GM19351 (cell line): Measurements from ENCODE around the gene CALCB.

Experiments used
- ATAC-seq: cut with Tn5 transposase; IDR thresholded peaks from one replicate; pipeline ENCODE4 v1.9.1; 2021; ENCODE audit warnings: mild to moderate bottlenecking, moderate library complexity; ENCODE audit not compliant: unreplicated experiment

CALCB gene

DNA sequence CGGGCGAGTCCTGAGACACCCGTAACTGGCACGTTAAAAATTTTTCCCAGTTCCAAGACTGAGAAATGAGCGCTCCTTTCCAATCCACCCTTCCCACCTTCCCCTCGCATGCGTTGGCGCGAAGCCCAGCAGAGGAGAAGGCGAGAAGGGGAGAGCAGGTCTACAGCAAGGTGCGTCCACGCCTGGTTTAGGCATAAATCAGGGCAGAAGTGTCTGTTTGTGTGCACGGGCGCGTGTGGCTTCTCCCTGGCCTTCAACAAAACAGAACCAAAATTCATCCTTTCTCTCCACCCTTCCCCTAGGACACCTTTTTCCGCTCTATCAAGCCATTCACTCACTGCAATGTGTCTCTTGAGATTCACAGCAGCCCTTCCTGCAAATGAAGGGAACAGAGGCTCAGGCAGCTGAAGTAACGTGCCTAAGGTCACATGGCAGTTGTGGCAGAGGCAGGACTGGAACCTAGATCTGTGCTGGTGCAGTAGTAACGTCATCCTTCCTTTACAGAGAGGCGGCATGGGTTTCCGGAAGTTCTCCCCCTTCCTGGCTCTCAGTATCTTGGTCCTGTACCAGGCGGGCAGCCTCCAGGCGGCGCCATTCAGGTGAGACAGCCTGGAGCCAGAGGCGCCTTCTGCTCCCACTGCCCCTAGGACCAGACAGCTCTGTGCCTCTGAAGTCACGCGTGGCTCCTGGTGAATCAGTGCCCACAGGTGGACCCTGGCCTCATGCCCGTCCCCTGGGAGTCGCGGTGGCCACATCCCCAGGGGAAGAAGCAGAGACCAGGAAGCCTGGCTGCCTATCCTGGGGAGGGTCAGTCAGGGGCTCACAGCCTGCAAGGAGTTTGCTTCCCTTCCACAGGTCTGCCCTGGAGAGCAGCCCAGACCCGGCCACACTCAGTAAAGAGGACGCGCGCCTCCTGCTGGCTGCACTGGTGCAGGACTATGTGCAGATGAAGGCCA is 1.1 kb downstream of the CALCB start:
- peak; percentile 94 for ATAC-seq

DNA sequence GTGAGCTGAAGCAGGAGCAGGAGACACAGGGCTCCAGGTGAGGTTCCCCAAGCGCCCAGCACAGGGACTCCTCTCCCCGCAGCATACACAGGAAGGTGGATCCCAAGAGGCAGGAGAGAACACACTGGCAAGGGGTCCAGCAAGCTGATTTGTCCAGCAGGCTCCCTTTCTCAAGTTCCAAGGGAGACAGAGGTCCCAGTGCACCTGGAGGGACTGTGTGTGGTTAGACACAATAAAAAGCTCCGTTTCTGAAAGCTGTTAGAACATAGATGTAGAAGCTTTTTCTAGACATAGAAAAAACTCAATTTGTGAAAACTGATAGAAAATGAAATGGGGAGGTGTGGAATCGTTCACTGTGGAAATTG is 1.8 kb downstream of the CALCB start:
- ATAC-seq: no peak

DNA sequence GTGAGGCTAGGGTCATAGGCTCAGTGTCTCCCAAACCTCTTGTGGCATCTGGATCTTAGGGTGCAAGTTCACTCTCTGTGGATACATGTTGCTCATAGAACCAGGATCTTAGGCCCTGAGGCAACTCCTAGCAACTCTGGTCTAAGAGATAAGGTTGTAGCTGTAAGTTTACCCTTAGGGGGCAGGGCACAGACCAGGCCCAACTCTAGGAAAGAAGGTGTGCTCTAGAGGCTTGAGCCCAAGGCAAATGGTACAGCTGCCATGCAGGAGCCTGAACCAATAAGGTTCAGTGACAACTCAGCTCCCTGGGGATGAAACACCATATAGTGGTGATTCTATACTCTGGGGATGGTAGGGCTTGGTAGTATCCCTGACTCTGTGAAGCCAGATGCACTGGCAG is 17.8 kb downstream of the CALCB start:
- no peak for ATAC-seq

DNA sequence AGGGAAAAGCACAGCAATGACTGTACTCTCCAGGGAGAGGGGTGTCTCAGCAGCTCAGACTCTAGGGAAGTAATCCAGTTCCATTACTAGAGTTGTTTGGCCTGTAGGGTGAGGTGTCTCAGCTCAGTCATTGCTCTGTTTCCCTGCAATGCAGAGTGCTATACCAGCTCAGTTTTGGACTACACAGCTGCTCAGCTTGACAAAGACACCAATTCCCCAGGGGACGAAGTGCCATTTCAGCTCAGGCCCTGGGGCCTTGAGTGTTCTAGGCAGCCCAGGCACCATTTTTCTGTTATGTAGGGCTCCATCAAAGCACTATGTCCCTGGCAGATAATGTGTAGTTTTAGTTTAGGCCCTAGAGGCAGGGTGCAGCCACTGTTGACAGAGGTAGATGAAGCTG is 18.2 kb downstream of the CALCB start:
- ATAC-seq: no peak

DNA sequence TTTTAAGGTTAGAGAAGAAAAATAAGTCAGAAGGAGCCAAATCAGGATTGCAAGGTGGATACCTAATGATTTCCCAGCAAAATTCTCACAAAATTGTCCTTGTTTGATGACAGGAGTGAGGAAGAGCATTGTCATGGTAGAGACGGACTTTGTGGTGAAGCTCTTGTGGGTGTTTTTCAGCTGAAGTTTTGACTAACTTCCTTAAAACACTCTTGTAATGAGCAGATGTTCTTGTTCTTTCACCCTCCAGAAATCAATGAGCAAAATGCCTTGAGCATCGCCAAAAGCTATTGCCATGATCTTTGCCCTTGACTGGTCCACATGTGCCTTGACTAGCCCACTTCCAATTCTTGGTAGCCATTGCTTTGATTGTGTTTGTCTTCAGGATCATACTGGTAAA is 20.0 kb downstream of the CALCB start:
- peak; percentile 92 for ATAC-seq

DNA sequence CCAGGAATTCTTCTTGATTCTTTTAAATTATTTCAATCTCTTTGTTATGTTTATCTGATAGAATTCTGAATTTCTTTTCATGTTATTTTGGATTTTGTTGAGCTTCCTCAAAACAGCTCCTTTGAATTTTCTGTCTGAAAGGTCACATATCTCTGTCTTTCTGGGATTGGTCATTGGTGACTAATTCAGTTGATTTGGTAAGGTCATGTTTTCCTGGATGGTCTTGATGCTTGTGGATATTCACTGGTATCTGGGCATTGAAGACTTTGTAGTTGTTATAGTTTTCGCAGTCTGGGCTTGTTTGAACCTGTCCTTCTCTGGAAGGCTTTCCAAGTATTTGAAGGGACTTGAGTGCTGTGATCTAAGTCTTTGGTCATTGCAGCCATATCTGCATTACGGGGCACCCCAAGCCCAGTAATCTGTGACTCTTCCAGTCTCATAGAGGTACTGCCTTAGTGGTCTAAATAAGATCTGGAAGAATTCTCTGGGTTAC is 22.4 kb downstream of the CALCB start:
- no peak for ATAC-seq

DNA sequence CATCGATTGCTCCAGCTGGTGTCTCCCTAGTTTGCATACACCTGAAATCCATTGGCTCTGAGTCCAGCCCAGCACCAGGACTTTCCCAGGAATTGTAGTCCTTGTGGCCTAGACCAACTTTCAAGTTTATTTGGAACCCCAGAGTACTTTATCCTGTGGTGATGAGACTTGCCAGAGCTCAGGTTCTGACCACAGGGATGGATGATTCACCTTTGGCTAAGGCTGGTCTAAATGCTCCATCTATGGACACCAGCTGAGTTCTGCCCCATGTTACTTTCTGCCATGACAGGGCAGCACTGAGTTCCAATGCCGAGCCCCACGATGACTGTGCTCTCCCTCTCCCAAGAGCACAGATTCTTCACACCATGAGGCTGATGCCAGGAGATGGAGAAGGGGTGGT is 24.0 kb downstream of the CALCB start:
- ATAC-seq: no peak

DNA sequence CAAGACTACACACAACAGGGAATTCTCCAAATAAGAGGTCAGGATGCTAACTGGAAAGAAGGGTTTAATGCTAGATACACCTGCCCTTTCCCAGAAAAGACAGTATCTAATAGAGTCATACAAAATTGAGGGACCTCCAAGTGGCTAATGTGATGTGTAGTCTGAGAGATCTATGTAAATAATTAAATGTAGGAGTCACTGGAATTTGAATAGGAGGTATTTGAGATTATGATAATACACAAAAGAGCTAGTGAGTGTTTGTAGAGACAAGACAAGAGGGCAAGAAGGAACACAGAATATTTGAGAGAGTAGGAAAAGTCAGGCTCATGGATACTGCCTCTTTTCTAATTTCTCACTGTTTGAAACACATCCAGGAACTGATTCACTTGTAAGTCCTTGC is 25.9 kb downstream of the CALCB start:
- ATAC-seq: no peak

DNA sequence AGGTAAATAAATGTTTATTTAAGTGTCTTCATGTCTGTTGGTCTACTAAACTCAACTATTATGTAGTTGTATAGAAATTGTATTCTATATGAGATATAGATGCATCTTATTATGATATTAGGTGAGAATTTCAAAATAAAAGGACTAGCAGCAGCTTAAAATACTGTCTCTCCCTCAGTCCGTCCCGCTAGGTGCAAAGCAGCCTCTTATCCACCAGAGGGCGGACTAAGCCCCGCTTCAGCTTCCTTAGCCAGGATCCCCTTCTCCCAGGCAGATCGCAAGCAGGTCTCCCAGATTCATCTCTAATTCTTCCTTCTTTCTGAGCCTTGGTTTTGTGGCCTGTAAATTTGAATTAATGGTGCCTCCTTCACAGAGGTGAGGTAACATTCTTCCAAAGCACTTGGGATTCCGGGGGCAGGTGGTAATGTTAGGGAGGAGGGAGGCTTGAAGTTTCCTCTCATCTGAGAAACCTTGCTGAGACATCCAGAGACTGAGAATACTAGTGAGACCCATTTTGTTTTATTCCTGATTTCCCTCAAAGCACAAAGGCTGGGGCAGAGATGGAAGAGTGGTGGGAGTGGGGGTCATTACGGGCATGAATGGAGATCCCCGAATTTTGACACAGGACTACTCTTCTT is 27.8 kb downstream of the CALCB start:
- ATAC-seq: peak; percentile 91

DNA sequence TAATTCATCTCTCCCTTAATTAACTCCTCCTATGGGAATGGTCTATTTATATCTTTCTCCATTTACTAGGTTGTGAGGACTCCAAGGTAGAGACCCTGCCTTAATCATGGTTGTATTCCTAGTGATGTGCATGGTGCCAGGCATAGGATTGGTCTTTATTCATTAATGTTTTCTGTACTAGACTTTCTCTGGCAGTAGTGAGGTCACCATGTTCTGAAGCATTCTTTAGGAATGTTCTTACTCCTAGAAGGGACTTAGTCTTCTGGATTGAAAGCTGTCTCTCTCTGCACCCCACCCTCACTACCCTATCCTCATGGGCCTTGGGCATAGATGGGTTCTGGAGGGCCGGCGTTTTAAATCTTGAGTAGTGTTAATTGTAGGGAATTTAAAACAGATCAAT is 30.8 kb downstream of the CALCB start:
- no peak for ATAC-seq

DNA sequence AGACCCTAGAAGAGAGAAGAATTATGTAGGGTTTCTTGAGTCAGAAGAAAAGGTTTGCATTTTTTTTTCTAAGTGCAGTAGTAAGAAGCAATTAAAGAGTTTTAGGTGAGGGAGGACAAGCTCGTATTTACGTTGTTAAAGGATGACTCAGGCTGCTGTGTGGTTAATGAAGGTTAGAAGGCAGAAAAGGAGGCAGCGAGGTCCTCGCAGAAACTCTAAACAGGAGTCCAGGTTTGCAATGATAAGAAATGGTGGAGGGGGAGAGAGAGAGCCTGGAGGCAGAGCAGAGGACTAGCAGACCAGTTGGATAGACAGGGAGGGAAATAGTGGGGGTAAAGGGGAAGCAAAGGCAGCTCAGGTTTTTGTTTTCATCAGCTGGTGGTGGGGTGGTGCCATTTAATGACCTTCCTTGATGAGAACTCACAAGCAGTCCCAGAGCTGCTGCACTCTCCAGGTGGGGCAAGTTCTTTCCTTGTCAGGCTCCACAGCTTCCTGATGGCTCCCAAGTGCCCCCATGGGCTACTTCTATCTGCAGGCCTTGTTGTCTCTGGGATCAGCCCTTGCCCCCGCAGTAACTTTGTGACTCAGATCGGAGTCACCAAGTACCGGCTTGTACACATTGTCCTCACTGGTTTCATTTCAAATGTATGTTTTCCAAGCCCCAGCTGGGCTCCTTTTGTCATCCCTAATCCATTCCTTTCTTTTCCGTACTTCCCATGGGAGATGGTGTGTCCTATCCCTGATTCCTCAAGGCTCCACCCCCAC is 33.0 kb downstream of the CALCB start:
- ATAC-seq: no peak

DNA sequence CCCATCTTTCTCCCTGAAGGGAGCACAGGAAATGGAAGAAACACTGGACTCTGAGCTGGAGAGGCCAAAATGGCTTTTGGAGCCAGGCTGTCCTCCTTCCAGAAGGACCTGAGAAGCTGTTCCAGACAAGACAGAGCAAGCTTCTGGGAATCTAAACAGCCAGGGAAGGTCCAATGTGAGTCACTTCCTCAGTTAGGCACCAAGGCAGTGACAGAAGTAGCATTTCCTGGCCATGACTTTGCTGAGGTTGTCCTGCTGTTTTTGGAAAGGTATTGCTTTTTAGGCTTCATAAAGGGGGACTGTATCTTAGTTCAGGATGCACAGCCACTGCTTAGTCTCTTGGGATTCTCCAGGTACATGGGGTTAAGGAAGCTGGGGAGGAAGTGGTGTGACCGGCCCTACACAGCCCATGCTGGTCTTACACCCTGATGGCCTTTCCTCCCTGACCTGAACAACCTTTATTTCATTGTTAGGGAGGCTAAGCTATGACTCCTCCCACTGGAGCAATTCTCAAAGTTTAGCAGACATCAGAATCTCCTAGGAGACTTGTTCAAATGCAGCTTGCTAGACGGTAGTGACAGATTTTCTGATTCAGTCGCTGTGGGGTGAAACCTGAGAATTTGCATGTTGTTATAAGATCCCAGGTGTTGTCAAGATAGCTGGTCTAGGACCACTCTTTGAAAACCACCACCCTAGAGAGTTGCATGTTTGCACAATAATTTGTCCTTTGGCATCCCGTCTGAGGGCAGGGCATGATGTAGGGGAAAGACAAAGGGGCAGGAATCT is 34.5 kb downstream of the CALCB start:
- ATAC-seq: peak; percentile 67

DNA sequence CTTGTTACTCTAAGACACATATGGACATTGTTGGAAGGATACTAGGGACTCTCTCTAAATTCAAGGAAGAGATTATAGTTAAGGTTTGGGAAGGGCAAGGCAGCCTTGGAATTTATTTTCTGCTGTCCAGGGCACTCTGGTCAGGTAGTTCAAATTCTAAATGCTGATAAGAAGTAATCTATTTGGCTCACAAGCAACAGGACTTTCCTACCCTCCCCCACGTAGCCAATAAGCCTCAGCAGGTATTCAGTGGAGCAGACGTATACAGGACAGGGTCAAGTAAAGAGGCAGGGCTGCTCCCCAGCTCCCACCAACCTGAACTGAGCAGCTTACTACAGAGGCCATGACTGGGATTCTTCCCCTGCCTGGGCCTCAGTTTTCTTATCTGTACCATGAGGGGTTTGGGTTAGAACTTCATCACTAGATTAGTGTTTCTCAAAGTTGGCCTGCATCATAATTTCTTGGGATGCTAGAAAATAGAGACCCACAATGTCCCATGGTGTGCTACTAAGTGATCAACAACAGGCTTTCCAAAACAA is 35.3 kb downstream of the CALCB start:
- no peak for ATAC-seq

DNA sequence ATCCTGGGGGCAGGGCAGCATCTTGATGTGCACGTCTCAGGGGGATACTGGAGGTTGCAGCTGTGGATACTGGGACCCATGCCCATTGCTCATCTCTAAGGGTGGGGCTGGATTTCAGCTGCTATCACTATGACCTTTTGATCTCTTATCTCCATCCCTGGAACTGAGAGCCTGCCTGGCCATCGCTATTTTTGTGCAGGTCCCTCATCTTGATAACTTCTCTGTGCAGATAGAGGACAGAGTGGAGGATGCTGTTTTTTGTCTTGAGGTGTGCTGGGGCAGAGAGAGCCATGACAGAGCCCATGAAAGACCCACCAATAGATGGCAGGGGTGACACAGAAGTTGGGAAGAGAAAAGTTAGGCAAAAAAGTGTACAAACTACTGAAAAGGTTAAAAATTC is 36.2 kb downstream of the CALCB start:
- ATAC-seq: no peak

DNA sequence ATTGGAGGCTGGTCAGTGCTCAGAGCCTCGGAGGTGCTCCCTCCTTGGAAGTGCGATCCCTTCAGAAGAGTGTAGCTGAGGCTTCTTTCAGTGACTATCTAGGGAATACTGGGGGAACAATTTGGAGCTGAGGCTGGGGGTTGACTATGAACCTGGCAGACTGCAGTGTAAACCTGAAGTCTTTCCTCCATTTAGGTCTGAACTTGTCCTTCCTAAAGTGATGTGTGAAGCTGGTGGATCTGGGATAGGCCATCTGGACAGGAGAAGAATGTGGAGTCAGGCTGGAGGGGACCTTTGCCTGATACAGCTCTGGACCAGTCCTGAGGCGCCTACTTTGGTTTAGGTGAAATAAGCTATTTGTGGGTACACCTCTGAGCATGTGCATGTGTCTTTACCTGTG is 37.8 kb downstream of the CALCB start:
- ATAC-seq: no peak

DNA sequence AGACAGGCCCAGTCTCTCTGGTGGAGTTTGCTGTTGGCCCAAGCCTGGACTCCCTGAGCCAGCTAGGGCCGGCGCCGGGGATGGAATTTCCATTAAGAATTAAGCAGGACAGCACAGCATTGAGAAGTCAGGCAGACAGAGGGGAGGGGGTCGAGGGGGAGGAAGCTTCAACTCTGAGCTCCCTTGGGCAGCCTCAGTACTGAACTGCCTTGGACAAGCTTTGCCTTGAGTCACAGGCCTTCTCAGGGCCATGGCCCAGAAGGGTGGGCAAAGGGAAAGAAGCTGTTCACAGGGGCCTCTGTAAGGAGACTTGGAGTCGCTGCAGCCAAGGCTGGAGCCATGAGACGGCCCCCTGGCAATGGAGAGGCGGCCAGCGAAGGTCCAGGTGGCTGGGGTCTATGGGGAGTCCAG is 38.7 kb downstream of the CALCB start:
- ATAC-seq: no peak

DNA sequence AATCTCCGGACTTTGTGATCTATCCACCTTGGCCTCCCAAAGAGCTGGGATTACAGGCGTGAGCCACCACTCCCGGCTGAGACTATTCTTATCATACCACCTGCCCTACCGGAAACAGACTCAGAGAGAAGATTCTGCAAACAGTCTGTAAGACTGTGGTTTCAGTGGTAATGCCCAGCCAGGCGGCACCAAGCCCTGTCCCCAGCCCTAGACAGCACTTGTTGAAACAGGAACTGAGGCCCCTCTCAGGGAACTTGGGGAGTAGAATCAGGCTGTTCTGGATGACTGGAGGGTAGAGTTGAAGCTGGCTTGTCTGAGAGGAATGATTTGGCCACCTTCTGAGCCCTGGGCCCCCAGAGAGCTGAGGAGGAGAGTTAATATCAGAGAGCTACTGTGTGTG is 40.0 kb downstream of the CALCB start:
- ATAC-seq: peak; percentile 85

DNA sequence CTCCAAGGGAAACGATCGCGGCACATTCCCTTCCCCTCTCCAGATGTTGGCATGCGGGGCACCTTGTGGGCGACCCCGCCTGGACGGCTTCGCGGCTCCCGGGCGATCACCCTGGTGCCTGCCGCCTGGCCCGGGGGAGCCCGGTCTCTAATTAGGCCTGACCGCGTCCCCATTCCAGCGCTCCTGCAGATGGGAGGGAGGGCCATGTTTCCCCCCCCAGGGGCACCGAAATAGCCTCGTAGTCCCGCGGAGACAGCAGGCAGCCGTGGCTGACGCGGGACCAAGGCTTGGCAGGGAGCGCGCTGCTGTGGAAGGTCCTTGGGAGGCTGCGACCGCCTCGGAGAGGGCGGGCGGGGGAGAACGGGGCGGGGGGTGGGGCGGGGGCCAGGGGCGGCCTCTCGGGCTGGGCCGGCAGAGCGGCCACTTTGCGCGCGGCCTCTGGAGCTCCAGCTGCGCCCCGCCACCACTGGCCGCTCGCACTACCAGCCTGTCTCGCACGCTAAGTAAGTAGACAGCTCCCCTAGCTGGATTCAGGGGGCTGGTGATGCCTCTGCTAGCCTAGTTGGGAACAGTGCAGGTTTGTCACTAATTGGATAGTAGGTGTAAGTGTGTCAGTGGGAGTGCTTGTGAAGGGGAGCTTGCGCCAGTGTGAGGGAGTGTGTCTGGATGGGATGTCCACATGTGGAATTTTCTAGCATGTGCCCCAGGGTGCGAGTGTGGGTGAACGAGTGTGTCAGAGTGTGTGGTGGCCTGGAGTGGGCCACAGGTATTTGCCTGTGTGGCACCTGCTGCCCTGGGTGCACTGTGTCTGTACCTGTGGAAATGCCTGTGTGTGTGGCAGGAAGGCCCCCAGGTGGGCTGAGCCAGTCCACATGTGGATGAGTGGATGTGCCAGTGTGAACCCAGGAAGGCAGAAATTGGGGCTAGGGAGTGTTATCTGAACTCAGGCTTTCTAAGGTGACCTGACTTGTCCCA is 41.4 kb downstream of the CALCB start, which contains the start of gene INSC:
INSC (plus strand) TSS at position 423 of the 975 bp plus-strand sequence. CDS start 34,252 bp downstream, outside the sequence.
- ATAC-seq: no peak

DNA sequence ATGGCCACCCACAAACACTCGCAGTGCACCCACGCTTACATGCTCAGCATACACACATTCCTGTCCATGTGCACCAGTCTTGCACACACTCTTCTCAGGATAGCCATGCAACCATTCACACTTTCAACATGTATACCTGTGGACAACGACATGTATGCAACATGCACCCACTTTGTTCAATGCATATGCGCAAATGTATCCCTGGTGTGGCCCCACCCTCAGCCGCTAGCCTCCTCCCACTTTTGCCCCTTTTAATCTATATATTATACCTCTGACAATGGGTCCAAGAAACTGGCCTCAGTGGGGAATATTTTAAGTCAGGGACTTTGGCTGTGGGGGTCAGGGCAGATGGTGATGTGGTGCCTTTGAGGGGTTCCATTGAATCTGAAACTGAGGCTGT is 42.3 kb downstream of the CALCB start:
- ATAC-seq: no peak
